ENCODE results near the gene DEFB128.

Gene DEFB128

DNA sequence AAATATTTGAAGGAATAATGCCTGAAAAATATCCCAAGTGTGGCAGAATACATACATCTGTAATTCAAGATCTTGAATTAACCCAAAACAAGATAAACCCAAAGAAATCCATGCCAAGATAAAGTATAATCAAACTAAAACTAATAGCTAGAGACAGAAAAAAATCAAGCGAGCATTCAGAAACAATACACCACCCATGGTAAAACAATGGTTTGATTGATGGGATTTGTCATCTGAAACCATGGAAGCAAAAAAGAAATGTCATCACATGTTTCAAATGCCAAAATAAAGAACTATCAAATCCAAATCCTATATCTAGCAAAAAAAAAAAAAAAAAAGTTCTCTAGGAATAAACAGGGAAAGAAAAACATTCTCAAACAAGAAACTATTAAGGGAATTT is 37.4 kb downstream of the DEFB128 start:
- Histone ChIP-seq H3K4me3 (ENCODE audit: low read length) (no peak overlapping the region), H3K27me3 (replicated peaks; ENCODE audit: control insufficient read depth, insufficient read depth, low read length) (peaks cover under 1% of the 10 kb centered on the region), H3K4me1 (ENCODE audit: control insufficient read depth, insufficient read depth, low read length) (no peaks in the 10 kb centered on the region), H3K36me3 (ENCODE audit: control insufficient read depth, insufficient read depth, low read length, severe bottlenecking) (no peaks in the 10 kb centered on the region), H3K9me3 (ENCODE audit: control insufficient read depth, low read length) (peaks cover 3% of the 10 kb centered on the region), H3K9ac (ENCODE audit: low read length) (no peak overlapping the region)
- no peak for DNase-seq (ENCODE audit: low read depth)

DNA sequence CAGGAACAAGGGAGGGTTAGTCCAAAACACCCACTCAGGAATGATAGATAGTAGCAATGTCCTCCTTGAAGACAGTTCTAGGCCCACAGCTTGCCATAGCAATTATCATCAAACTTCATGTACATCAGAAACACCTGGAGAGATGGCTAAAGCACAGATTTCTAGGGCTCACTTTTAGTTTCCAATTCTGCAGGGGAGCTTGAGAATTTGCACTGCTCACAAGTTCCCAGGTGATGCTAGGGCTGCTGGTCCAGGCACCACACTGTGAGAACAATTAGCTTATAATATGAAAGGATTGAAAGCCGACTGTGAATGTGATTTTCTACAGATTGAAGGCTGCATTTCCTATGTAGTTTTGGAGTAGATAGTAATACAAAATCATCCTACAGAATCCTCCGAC is 43.6 kb downstream of the DEFB128 start:
- Histone ChIP-seq H3K9me3 (ENCODE audit: control insufficient read depth, low read length) (peaks cover 3% of the 10 kb centered on the region), H3K4me1 (ENCODE audit: control insufficient read depth, insufficient read depth, low read length) (no peaks in the 10 kb centered on the region), H3K27me3 (replicated peaks; ENCODE audit: control insufficient read depth, insufficient read depth, low read length) (peaks cover 12% of the 10 kb centered on the region)

DNA sequence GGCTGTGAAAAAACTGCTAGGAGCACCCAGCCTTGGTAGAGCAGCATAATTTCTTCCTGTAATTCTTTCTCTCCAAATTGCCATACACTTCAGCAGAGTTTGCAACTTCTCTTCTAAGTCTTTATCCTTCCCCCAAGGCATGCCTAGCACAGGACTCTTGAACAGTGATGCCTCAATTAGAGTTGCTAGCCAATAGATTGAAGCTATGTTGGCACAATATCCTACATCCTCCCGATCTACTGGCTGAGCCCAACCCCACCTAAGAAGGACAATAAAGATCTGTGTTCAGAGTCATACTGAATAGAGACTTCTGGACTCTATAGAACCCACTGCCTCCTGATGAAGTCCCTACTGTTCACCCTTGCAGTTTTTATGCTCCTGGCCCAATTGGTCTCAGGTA is 47.2 kb downstream of the DEFB128 start, which contains the start of gene DEFB126:
Gene DEFB126 (plus strand): TSS at position 301 of the 400 bp plus-strand sequence. CDS start 39 bp downstream, at position 340.
- H3K27me3 ChIP-seq (replicated peaks; ENCODE audit: control insufficient read depth, insufficient read depth, low read length): peaks cover 12% of the 10 kb centered on the region
- H3K36me3 ChIP-seq (ENCODE audit: control insufficient read depth, insufficient read depth, low read length, severe bottlenecking): no peaks in the 10 kb centered on the region
- no peak within 1 kb of the TSS for H3K4me3 ChIP-seq (ENCODE audit: low read length)
- peaks cover 5% of the 10 kb centered on the region for H3K9me3 ChIP-seq (ENCODE audit: control insufficient read depth, low read length)
- H3K9ac ChIP-seq (ENCODE audit: low read length): no peak within 1 kb of the TSS
- H3K4me1 ChIP-seq (ENCODE audit: control insufficient read depth, insufficient read depth, low read length): no peaks in the 10 kb centered on the region
- no peak for DNase-seq (ENCODE audit: low read depth)

More for the DNA sequence above, 43.6 kb downstream of the DEFB128 start:
- H3K4me3 ChIP-seq (ENCODE audit: low read length): no peak overlapping the region
- H3K36me3 ChIP-seq (ENCODE audit: control insufficient read depth, insufficient read depth, low read length, severe bottlenecking): no peaks in the 10 kb centered on the region
- no peak for DNase-seq (ENCODE audit: low read depth)
- H3K9ac ChIP-seq (ENCODE audit: low read length): no peak overlapping the region

Data from adipocyte (in vitro differentiated cells).